Liver (tissue), 3 donors: ENCODE data around the gene EPSTI1.

ENCODE experiments used
- JUND ChIP-seq, 2 donors: IDR thresholded peaks; 2 replicates each; pipeline ENCODE4 v1.6.1; 2016; ENCODE audit warnings: antibody characterized with exemption in 2 of 2
- TAF1 ChIP-seq: conservative IDR thresholded peaks from 2 replicates; pipeline ENCODE4 v1.6.1; 2016; ENCODE audit warnings: antibody characterized with exemption, mild to moderate bottlenecking
- TF ChIP-seq, protein P1 (sequence below): fragments of 150-350 bp; IDR thresholded peaks from 2 replicates; pipeline ENCODE4 v1.5.1; 2017; ENCODE audit warnings: improper control_type of control experiment, low read depth, low read length; ENCODE audit not compliant: missing input control
- TF ChIP-seq, protein P2 (sequence below): IDR thresholded peaks from 2 replicates; pipeline ENCODE4 v1.6.1; 2016; ENCODE audit warnings: antibody characterized with exemption, mild to moderate bottlenecking
- donor health status: healthy.
- donor health status: healthy.

DNA sequence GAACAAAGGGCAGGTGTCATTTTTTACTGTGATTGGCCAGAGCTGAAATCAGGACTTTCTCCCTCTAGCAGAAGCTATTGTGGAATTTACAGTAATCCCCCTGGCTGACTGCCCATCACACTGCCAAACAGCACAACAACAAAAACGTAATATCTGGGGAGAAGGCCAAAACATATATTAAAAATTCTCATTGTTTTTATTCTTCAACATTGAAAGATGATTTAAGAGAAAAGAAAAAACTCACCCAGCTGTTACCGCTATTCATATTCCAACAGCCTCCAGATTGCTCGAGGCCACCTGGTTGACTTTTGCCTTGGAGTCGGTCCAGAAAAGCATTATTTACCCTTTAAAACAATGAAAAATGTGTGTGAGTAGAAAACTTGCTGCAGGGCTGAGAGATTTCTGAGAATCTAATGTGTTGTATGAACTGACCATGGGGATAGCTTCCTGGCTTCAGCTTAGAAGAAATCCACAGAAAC, 97.2 kb downstream of the EPSTI1 start:
- TF ChIP-seq, protein P1, sequence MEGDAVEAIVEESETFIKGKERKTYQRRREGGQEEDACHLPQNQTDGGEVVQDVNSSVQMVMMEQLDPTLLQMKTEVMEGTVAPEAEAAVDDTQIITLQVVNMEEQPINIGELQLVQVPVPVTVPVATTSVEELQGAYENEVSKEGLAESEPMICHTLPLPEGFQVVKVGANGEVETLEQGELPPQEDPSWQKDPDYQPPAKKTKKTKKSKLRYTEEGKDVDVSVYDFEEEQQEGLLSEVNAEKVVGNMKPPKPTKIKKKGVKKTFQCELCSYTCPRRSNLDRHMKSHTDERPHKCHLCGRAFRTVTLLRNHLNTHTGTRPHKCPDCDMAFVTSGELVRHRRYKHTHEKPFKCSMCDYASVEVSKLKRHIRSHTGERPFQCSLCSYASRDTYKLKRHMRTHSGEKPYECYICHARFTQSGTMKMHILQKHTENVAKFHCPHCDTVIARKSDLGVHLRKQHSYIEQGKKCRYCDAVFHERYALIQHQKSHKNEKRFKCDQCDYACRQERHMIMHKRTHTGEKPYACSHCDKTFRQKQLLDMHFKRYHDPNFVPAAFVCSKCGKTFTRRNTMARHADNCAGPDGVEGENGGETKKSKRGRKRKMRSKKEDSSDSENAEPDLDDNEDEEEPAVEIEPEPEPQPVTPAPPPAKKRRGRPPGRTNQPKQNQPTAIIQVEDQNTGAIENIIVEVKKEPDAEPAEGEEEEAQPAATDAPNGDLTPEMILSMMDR, result no peak
- TF ChIP-seq, protein P2, sequence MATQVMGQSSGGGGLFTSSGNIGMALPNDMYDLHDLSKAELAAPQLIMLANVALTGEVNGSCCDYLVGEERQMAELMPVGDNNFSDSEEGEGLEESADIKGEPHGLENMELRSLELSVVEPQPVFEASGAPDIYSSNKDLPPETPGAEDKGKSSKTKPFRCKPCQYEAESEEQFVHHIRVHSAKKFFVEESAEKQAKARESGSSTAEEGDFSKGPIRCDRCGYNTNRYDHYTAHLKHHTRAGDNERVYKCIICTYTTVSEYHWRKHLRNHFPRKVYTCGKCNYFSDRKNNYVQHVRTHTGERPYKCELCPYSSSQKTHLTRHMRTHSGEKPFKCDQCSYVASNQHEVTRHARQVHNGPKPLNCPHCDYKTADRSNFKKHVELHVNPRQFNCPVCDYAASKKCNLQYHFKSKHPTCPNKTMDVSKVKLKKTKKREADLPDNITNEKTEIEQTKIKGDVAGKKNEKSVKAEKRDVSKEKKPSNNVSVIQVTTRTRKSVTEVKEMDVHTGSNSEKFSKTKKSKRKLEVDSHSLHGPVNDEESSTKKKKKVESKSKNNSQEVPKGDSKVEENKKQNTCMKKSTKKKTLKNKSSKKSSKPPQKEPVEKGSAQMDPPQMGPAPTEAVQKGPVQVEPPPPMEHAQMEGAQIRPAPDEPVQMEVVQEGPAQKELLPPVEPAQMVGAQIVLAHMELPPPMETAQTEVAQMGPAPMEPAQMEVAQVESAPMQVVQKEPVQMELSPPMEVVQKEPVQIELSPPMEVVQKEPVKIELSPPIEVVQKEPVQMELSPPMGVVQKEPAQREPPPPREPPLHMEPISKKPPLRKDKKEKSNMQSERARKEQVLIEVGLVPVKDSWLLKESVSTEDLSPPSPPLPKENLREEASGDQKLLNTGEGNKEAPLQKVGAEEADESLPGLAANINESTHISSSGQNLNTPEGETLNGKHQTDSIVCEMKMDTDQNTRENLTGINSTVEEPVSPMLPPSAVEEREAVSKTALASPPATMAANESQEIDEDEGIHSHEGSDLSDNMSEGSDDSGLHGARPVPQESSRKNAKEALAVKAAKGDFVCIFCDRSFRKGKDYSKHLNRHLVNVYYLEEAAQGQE, result no peak
- no peak for TF ChIP-seq TAF1
- no peak for TF ChIP-seq JUND (IDR thresholded peaks at IDR 0.05)
